Testis (tissue), 3 donors: ENCODE results near the gene NPDC1. TPM values are rescaled to one million over a fixed set of nuclear protein-coding genes. Genes with fewer than 3 reads are reported as not detected.

ENCODE experiments used
- DNase-seq: peaks from one replicate; pipeline ENCODE4 v3.0.0-alpha.2; 2019
- H3K27ac ChIP-seq, 2 donors: fragments of 200-600 bp; sonication (generic); one replicate each; pipeline ENCODE4 v1.5.1; 2019
- H3K27me3 ChIP-seq: fragments of 200-600 bp; sonication (generic); one replicate; pipeline ENCODE4 v1.5.1; 2019
- H3K36me3 ChIP-seq: fragments of 200-600 bp; sonication (generic); one replicate; pipeline ENCODE4 v1.5.1; 2017; ENCODE audit warnings: low read depth; ENCODE audit errors: missing control alignments
- H3K4me1 ChIP-seq: fragments of 200-600 bp; sonication (generic); one replicate; pipeline ENCODE4 v1.5.1; 2019
- H3K4me3 ChIP-seq, 2 donors: fragments of 200-600 bp; sonication (generic); one replicate each; pipeline ENCODE4 v1.5.1; 2017 to 2019
- H3K9me3 ChIP-seq: fragments of 200-600 bp; sonication (generic); one replicate; pipeline ENCODE4 v1.5.1; 2017
- CTCF ChIP-seq, 3 experiments: fragments of 450-650 bp in 2 of 3; fragments of 200-600 bp in 1 of 3; sonication (generic) in 1 of 3; IDR thresholded peaks; one replicate each; pipeline ENCODE4 v1.5.1; 2016 to 2019; ENCODE audit warnings: antibody characterized with exemption in 3 of 3, mild to moderate bottlenecking in 2 of 3, moderate library complexity in 1 of 3
- POLR2A ChIP-seq: fragments of 450-650 bp; IDR thresholded peaks from one replicate; pipeline ENCODE4 v1.6.1; 2017; ENCODE audit warnings: antibody characterized with exemption, mild to moderate bottlenecking, moderate library complexity
- WGBS, 2 donors: methylation state at CpG; one replicate each; pipeline ENCODE4 v1.1.5; 2018; 5-methylcytosine and 5-hydroxymethylcytosine counted together
- intact Hi-C: fragments of 100-400 bp; cut with DNase I; formaldehyde crosslinking; loops from one replicate; pipeline ENCODE4 v1.15.1; 2023; ENCODE audit warnings: low total_unique reads
- polyA plus RNA-seq: library from polyadenylated mRNA; stranded (reverse); fragments of 350-450 nt; fragmentation: Illumina TruSeq; extraction: RNeasy Lipid Tissue Mini Kit (QIAGEN cat#74804); gene quantifications from one replicate; pipeline ENCODE4 v1.2.3, GENCODE V29; 2014; ENCODE audit warnings: low read depth, low replicate concordance; ENCODE audit not compliant: insufficient read depth
- total RNA-seq, 2 donors: library from RNA; depleted of rRNA; stranded (reverse); fragments of >200 nt; gene quantifications; one replicate each; pipeline ENCODE4 v1.2.3, GENCODE V29; 2016

The NPDC1 gene
- total and polyA plus RNA-seq, 3 donors from 2014 or later, result 47.7 to 103 (median 75.9) TPM

GRCh38 chr9:137020771-137021567, 25.0 kb downstream of the NPDC1 start:
- no peak for DNase-seq
- Histone ChIP-seq H3K4me3 (no peak overlapping the region), H3K4me1 (peaks cover 6% of the 10 kb centered on the region), H3K27me3 (no peaks in the 10 kb centered on the region), H3K36me3 (no peaks in the 10 kb centered on the region), H3K27ac (no peak overlapping the region), H3K9me3 (no peaks in the 10 kb centered on the region)
- WGBS, 2 donors, result 89 to 94% methylated on average over 3 to 32 of the region's 32 CpGs
- TF ChIP-seq CTCF (IDR thresholded peaks at IDR 0.05), result no peak
- no peak for TF ChIP-seq POLR2A
- intact Hi-C loops, result no loop called here

- WGBS, 2 donors, result 95 to 97% methylated on average over 13 to 34 of the region's 34 CpGs
- TF ChIP-seq CTCF (IDR thresholded peaks at IDR 0.05), result no peak
- no peak for TF ChIP-seq POLR2A
- no peak overlapping the region for H3K27ac ChIP-seq
- no peaks in the 10 kb centered on the region for H3K36me3 ChIP-seq
- H3K9me3 ChIP-seq, result no peaks in the 10 kb centered on the region
- no peaks in the 10 kb centered on the region for H3K27me3 ChIP-seq
- no peak for DNase-seq
- intact Hi-C loops, result no loop called here
- H3K4me1 ChIP-seq, result no peaks in the 10 kb centered on the region
- no peak overlapping the region for H3K4me3 ChIP-seq
These were observed 25.9 kb downstream of the NPDC1 start for GRCh38 chr9:137019891-137020683.

GRCh38 chr9:137018761-137019559, 27.0 kb downstream of the NPDC1 start:
- WGBS, 2 donors, result 95% methylated on average over 20 to 36 of the region's 36 CpGs
- no peak overlapping the region for H3K27ac ChIP-seq
- H3K4me3 ChIP-seq, result no peak overlapping the region
- intact Hi-C loops, result no loop called here
- H3K4me1 ChIP-seq, result no peaks in the 10 kb centered on the region
- H3K9me3 ChIP-seq, result no peaks in the 10 kb centered on the region
- H3K27me3 ChIP-seq, result no peaks in the 10 kb centered on the region
- H3K36me3 ChIP-seq, result no peaks in the 10 kb centered on the region
- TF ChIP-seq CTCF (IDR thresholded peaks at IDR 0.05), result no peak
- no peak for TF ChIP-seq POLR2A
- no peak for DNase-seq

GRCh38 chr9:137017791-137018497, 28.0 kb downstream of the NPDC1 start:
- Histone ChIP-seq H3K4me1 (no peaks in the 10 kb centered on the region), H3K9me3 (no peaks in the 10 kb centered on the region), H3K36me3 (no peaks in the 10 kb centered on the region), H3K27me3 (no peaks in the 10 kb centered on the region), H3K4me3 (no peak overlapping the region), H3K27ac (no peak overlapping the region)
- TF ChIP-seq POLR2A (no peak), CTCF (IDR thresholded peaks at IDR 0.05) (no peak)
- intact Hi-C loops, result no loop called here
- WGBS, 2 donors, result 69 to 75% methylated on average over 28 to 40 of the region's 45 CpGs
- DNase-seq, result no peak
